HG02938 (cell line): ENCODE results near the gene LPP.

ENCODE experiments used
- ATAC-seq: cut with Tn5 transposase; IDR thresholded peaks from one replicate; pipeline ENCODE4 v1.9.1; 2021; ENCODE audit warnings: mild to moderate bottlenecking, moderate library complexity; ENCODE audit not compliant: unreplicated experiment

The LPP gene

DNA sequence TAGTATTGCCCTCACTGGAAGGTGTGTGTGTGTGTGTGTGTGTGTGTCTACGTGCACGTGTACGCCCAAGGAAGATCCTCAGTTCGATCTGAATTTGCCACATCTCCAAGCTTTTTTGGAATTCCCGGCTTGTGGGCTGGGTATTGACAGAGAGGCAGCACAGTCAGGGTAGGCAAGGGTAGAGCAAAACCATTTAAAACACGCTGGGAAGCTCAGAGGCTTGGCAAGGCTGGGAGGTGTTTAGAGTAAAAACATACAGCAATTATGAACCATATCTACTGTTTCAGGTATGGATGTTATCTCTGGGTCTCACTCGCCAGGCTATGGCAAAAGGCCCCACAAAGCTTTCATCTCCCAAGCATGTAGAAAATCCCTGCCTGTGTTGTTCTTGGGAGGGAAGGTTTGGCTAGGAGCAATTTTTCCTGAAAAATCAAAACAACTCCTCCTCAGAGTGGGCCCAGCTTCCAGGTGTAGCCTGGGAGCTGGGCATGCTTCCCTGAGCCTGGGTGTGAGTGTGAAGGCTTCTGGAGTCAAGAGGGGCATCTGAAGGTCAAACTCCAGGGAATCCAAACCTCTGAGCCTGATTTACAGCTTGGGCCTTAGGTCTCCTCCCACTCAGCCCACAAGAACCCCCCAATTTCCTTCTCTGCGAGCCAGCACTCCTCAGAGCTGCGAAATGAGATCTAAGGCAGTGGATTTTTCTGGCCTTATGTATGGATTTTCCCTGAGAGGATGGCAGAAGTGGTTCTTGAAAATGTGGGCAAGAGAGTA lies 773.0 kb downstream of the LPP start:
- no peak for ATAC-seq

DNA sequence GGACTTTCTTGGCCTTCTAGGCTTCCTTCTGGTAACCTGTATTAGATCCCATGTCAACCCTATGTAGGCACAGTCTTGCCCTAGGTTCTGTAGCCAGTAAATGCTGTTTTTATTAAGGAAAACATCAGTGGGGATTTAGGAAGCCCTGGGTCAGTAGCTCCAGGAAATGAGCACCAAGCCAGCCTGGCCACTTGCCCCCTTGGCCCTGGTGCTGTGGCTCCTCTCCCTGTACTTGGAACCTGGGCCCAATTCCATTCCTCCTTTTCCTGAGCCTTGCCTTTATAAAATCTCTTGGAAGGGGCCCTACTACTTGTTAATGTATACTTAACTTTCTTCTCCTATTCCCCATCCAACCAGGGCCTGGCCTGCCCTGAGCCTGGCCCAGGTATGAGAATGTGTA lies 774.0 kb downstream of the LPP start:
- no peak for ATAC-seq

DNA sequence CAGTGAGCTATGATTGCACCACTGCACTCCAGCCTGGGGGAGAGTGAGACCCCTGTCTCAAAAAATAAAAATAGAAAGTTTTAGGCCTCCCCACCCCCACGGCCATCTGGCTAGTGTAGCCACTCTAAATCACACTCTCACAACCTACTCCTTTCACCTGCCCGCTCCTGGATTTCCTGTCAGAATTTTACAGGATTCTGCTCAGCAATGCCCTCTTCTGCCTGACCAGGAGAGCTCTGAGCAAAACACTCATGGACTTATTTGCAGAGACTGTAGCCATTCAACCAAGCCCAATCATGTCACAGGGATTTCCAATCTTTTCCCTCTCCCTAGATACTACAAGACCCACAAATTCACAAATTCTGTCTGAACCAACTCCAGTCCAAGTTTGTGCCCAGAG lies 775.2 kb downstream of the LPP start:
- no peak for ATAC-seq

DNA sequence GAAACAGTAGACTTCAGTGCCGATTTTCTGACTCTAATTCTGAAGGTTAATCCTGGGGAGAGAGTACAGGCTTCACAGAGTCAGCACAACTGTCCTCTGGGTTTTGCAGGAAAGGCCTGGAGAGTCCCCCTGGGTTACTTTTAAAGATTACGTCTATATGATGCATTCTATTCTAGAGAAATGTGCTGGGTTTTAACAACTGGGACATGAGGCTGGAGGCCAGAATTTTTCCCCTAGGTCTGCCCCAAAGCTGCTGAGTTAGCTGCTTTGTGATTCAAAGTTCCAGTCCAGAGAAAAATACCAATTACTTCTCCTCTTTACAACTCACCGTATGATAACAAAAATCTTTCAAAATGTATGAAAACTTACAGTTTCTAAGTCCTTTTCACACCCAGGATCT lies 777.1 kb downstream of the LPP start:
- no peak for ATAC-seq

DNA sequence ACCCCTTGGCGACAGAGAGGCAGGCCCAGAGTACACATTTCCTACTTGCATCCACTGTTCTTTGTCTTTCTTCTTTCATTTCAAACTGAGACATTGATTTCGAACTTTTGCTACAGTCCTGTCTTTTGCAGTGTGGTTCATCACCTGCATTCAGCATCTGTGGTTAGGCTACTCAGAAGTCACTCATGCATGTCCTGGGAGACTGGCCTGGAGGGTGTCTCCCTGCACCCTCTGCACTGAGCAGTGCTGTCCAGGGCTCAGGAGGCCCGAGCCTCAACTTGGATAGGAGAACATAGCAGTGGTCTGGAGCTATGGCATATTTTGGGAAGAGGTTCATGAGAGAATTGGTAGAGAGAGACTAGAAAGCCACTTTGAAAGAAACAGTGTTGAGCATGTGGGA lies 777.6 kb downstream of the LPP start:
- no peak for ATAC-seq

DNA sequence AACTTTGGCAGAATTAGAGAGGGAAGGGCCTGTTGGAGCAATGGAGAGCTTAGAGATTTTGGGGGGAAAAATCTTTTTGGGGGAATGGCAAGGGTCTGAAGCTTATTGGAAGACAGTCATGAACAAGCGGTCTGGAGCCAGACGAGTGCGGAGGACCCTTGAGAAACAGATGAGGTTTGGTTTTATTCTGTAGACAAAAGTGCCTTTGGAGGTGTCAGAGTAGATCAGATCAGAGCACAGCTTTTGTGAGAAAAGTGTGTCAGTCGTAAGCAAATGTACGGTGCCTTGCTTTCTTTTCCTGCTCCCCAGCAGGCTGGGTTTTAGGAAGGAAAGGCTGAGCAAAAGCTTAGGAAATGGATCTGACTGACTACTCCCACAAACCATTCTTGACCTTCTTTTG lies 781.0 kb downstream of the LPP start:
- ATAC-seq, result no peak

DNA sequence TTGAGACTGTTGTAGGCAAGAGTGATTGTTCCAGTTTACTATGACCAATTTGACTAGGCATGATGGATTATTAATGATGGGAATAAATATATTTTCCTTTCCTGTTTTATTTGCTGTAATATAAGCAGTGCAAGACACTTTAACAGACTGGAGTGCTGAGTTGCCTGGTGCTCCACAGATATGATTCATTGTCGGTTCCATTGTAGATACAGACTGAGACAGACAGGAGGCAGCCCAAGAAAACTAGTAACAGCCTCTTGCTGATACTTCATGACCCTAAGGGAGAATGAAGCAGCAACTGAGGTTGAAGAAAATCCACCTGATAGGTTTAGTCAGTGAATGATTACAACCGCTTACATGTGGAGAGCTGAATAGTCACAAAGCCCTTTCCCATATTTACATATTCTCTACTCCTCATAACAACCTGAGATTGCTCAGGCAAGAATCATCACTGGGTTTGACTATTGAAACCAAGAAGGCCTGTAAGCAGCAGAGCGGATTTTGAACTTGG lies 782.7 kb downstream of the LPP start:
- no peak for ATAC-seq

DNA sequence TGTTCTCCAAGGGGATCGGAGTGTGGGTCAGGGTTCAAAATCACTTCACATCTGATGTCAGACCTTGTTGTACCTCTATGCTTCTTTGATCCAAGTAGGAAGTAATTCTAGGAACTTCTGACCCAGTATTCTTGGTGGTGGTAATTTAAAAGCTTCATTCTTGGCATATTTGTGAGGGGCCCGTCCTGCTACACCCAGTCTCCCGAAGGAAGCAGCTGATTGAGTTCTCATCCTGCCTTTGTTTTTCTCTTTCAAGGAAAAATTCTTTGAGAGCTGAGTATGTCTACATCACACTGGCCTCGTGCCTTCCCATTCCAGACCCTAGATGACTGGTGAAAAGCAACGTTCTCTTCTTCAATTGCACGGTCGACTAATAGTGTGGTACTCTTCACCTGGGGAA lies 783.4 kb downstream of the LPP start:
- ATAC-seq, result no peak

DNA sequence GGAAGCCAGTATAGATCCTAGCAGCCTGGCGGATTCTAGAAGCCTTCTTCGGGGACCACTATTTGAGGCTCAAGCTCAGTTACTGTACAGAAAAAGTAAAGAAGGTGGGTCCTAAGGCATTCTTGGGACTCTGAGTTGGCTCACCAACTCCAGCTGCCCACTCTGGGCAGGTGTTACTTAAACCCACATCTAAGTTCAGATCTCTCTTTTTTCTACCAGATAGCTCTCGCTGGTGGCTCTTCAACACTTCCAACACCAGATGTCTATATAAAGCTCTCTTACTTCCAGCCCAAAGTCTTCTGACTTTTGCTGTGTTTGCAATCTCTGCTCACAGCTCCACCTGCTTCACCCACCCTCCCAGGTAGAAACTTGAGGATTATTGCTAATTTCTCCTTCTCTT lies 785.0 kb downstream of the LPP start:
- ATAC-seq, result no peak

DNA sequence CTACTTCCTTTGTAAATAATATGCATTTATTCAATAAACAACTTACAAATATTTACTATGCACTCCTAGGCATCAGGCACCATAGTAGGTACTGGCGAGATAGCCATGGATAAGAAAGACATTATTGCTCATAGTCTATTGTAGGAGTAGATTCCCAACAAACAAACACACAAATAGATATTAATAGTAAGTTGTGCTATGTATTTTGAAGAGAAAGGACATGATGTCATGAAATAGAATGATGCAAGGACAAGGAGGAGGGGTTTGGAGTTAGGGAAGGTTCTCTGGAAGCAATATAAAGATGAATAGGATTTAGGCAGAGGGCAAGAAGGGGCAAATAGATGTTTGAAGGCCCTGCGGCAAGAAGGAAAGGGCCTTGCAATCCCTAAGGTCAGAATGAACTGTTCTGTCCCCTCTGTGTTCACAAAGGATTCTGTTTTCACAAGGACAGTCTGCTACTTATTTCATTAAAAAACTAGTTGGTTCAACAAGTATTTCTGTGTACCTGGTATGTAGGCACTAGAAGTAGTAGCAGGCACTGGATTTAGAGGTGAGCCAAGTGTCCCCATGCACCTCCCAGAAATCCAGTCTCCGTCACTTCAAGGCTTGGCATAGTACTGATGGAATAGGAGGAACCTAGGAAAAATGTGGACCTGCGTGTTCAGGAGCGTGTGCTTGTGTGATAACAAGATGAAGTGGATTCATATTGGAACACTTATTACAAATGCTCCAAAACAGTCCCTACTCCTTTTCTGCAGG lies 786.0 kb downstream of the LPP start:
- no peak for ATAC-seq
